ENCODE data around the gene S100A13.
"Not testable (repeated sequence)": the region's sequence is repeated elsewhere in the genome, so short reads cannot be mapped to it uniquely, and the experiment has no call there.

The S100A13 gene

GRCh38 chr1:153626904-153627714 is at the start of gene S100A13:
TSS of gene S100A13 (minus strand) at chr1:153627505. CDS start at chr1:153626472, 1,033 bp downstream.
- DNase-seq = peak in 8 of 10 donors; percentile 45 to 92 (median 62)
- intact Hi-C loops (cut with DNase I) = loop anchor here (5.0 kb wide), 1 partner anchor 55 kb away; no protein-coding TSS in a partner anchor

- no peak for DNase-seq
- intact Hi-C loops (cut with DNase I) = loop anchor here (10.0 kb wide), 1 partner anchor 101 kb away; the partner anchor contains the start of gene SLC27A3
Observed at GRCh38 chr1:153673511-153673910, 46.2 kb upstream of the S100A13 start.

- intact Hi-C loops (cut with DNase I) = loop anchor here (2.0 to 10.0 kb wide), 2 partner anchors 99 to 103 kb away; partner anchors contain the start of gene SLC27A3
Observed at GRCh38 chr1:153671628-153672353, 44.5 kb upstream of the S100A13 start.

GRCh38 chr1:153670859-153671627 is 43.7 kb upstream of the S100A13 start, which contains the start of gene ILF2:
TSS of gene ILF2 (minus strand) at chr1:153670993. CDS start at chr1:153670922, 71 bp downstream.
- intact Hi-C loops (cut with DNase I) = loop anchor here (2.0 to 10.0 kb wide), 2 partner anchors 98 to 104 kb away; partner anchors contain the start of gene SLC27A3
- DNase-seq = peak; percentile 88 to 99 (median 94)

More at GRCh38 chr1:153671628-153672353, 44.5 kb upstream of the S100A13 start:
- DNase-seq = peak in 5 of 10 donors; percentile 25 to 86 (median 40)

- DNase-seq = peak in 3 of 10 donors; percentile 17 to 74 (median 63)
- intact Hi-C loops (cut with DNase I) = loop anchor here (2.0 to 10.0 kb wide), 2 partner anchors 98 to 104 kb away; partner anchors contain the start of gene SLC27A3
Observed at GRCh38 chr1:153670257-153670858, 43.1 kb upstream of the S100A13 start.

GRCh38 chr1:153669606-153670005 is 42.3 kb upstream of the S100A13 start:
- peak in 2 of 10 donors; percentile 7 for DNase-seq
- intact Hi-C loops (cut with DNase I) = loop anchor here (2.0 to 10.0 kb wide), 2 partner anchors 97 to 105 kb away; partner anchors contain the start of gene SLC27A3

GRCh38 chr1:153668672-153669071 is 41.4 kb upstream of the S100A13 start:
- DNase-seq = peak in 2 of 10 donors; percentile 26 to 28
- intact Hi-C loops (cut with DNase I) = not testable (repeated sequence)

GRCh38 chr1:153667439-153667838 is 40.1 kb upstream of the S100A13 start:
- DNase-seq = peak in 1 of 10 donors; percentile 9
- intact Hi-C loops (cut with DNase I) = no loop called here

GRCh38 chr1:153663211-153663610 is 35.9 kb upstream of the S100A13 start:
- intact Hi-C loops (cut with DNase I) = no loop called here

GRCh38 chr1:153662269-153662668 is 35.0 kb upstream of the S100A13 start:
- DNase-seq = no peak
- intact Hi-C loops (cut with DNase I) = no loop called here

More at GRCh38 chr1:153663211-153663610, 35.9 kb upstream of the S100A13 start:
- peak in 2 of 10 donors; percentile 5 to 7 for DNase-seq

- DNase-seq = no peak
- intact Hi-C loops (cut with DNase I) = no loop called here
Observed at GRCh38 chr1:153661111-153661708, 33.9 kb upstream of the S100A13 start.

GRCh38 chr1:153659656-153660055 is 32.4 kb upstream of the S100A13 start:
- no peak for DNase-seq
- intact Hi-C loops (cut with DNase I) = loop anchor here (2.0 to 10.0 kb wide), 2 partner anchors 87 to 145 kb away; no protein-coding TSS in a partner anchor

GRCh38 chr1:153659175-153659534 is 31.9 kb upstream of the S100A13 start:
- intact Hi-C loops (cut with DNase I) = loop anchor here (2.0 to 10.0 kb wide), 2 partner anchors 86 to 144 kb away; no protein-coding TSS in a partner anchor
- no peak for DNase-seq

GRCh38 chr1:153658400-153659174 is 31.3 kb upstream of the S100A13 start, which contains the start of gene SNAPIN:
TSS of gene SNAPIN (plus strand) at chr1:153658703. CDS start at chr1:153658744, 41 bp downstream.
- intact Hi-C loops (cut with DNase I) = loop anchor here (2.0 to 10.0 kb wide), 2 partner anchors 86 to 144 kb away; no protein-coding TSS in a partner anchor

GRCh38 chr1:153655333-153655732 is 28.0 kb upstream of the S100A13 start:
- intact Hi-C loops (cut with DNase I) = loop anchor here (10.0 kb wide), 1 partner anchor 141 kb away; no protein-coding TSS in a partner anchor
- DNase-seq = no peak

More at GRCh38 chr1:153658400-153659174, 31.3 kb upstream of the S100A13 start, which contains the start of gene SNAPIN:
- DNase-seq = peak; percentile 84 to 99 (median 90)

GRCh38 chr1:153652805-153653500 is 25.6 kb upstream of the S100A13 start:
- intact Hi-C loops (cut with DNase I) = loop anchor here (10.0 kb wide), 1 partner anchor 138 kb away; no protein-coding TSS in a partner anchor
- no peak for DNase-seq

- intact Hi-C loops (cut with DNase I) = loop anchor here (10.0 kb wide), 1 partner anchor 137 kb away; no protein-coding TSS in a partner anchor
Observed at GRCh38 chr1:153651771-153652170, 24.5 kb upstream of the S100A13 start.

More at GRCh38 chr1:153651771-153652170, 24.5 kb upstream of the S100A13 start:
- no peak for DNase-seq

Measured in posterior cingulate gyrus (tissue), 11 donors.